ENCODE data around the gene NAP1L2. TPM values are rescaled to one million over a fixed set of nuclear protein-coding genes. Genes with fewer than 3 reads are reported as not detected.
A peak's percentile ranks its signal among the peaks of the same experiment; 100 is the strongest.
"Not testable (repeated sequence)": the region's sequence is repeated elsewhere in the genome, so short reads cannot be mapped to it uniquely, and the experiment has no call there.

NAP1L2 gene
- total RNA-seq, 1 donor from 2014 or later, result not detected

DNA sequence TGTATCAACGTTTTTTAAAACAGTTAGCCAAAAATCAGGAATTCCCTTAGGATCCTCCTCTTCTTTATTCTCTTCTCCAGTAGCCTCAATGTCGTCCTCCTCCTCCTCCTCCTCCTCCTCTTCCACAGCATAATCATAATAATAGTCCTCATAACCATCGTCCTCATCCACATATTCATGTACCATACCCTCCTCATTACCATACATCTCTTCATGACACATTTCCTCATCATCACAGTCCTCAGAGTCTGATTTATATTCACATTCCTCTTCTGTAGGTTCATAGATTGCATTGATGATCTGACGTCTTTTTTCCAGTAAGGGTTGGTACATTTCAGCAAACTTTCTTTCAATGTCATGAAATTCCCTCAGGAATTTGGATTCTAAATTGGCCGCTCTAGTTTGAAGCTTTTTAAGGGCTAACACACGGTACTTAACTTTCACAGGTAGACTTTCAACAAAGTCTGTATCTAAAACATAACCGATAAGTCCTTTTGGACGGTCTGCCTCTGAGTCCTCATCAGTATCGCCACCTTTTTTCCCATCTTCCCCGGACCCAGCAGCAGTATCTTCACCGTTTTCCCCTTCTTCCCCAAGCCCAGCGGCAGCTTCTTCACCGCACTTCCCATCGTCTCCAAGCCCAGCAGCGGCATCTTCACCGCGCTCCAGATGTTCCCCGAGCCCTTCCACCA is 771 bp downstream of the NAP1L2 start:
- no peaks in the 10 kb centered on the region for H3K36me3 Mint-ChIP-seq (ENCODE audit: unreplicated experiment)
- peaks cover 2% of the 10 kb centered on the region for H3K4me1 Mint-ChIP-seq (ENCODE audit: unreplicated experiment)
- H3K9me3 Mint-ChIP-seq (ENCODE audit: unreplicated experiment), result peaks cover 9% of the 10 kb centered on the region
- TF ChIP-seq, protein P1, sequence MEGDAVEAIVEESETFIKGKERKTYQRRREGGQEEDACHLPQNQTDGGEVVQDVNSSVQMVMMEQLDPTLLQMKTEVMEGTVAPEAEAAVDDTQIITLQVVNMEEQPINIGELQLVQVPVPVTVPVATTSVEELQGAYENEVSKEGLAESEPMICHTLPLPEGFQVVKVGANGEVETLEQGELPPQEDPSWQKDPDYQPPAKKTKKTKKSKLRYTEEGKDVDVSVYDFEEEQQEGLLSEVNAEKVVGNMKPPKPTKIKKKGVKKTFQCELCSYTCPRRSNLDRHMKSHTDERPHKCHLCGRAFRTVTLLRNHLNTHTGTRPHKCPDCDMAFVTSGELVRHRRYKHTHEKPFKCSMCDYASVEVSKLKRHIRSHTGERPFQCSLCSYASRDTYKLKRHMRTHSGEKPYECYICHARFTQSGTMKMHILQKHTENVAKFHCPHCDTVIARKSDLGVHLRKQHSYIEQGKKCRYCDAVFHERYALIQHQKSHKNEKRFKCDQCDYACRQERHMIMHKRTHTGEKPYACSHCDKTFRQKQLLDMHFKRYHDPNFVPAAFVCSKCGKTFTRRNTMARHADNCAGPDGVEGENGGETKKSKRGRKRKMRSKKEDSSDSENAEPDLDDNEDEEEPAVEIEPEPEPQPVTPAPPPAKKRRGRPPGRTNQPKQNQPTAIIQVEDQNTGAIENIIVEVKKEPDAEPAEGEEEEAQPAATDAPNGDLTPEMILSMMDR (IDR thresholded peaks at IDR 0.05), result no peak
- H3K27ac Mint-ChIP-seq (ENCODE audit: unreplicated experiment), result no peak overlapping the region
- peaks cover 10% of the 10 kb centered on the region for H3K27me3 Mint-ChIP-seq (ENCODE audit: unreplicated experiment)
- no peak for DNase-seq (ENCODE audit: extremely low spot score, unreplicated experiment)
- H3K4me3 Mint-ChIP-seq (ENCODE audit: unreplicated experiment), result peak overlapping the region; percentile 40

DNA sequence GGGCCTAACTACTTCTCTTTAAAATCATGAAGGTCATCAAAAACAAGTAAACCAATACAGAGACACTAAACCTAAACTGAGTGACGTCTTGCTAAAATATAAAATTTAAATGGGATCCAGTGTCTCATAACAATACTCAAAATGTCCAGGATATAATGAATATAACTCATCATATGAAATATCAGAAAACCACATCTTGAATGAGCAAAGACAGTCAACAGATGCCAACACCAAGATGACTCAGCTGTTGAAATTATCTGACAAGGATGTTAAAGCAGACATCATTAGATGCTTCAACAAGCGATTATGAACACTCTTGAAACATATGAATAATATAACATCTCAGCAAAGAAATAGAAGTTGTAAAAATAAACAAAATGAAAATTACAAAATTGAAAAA is 8.3 kb downstream of the NAP1L2 start:
- Mint-ChIP-seq H3K4me3 (ENCODE audit: unreplicated experiment) (no peak overlapping the region), H3K4me1 (ENCODE audit: unreplicated experiment) (no peaks in the 10 kb centered on the region), H3K27ac (ENCODE audit: unreplicated experiment) (no peak overlapping the region), H3K9me3 (ENCODE audit: unreplicated experiment) (peaks cover 17% of the 10 kb centered on the region), H3K36me3 (ENCODE audit: unreplicated experiment) (no peaks in the 10 kb centered on the region), H3K27me3 (ENCODE audit: unreplicated experiment) (no peaks in the 10 kb centered on the region)
- TF ChIP-seq, protein P1 (IDR thresholded peaks at IDR 0.05), result no peak
- DNase-seq (ENCODE audit: extremely low spot score, unreplicated experiment), result no peak

- Mint-ChIP-seq H3K27me3 (ENCODE audit: unreplicated experiment) (no peaks in the 10 kb centered on the region), H3K9me3 (ENCODE audit: unreplicated experiment) (peaks cover 37% of the 10 kb centered on the region), H3K27ac (ENCODE audit: unreplicated experiment) (no peak overlapping the region), H3K4me1 (ENCODE audit: unreplicated experiment) (no peaks in the 10 kb centered on the region), H3K36me3 (ENCODE audit: unreplicated experiment) (no peaks in the 10 kb centered on the region), H3K4me3 (ENCODE audit: unreplicated experiment) (no peak overlapping the region)
- DNase-seq (ENCODE audit: extremely low spot score, unreplicated experiment), result no peak
- TF ChIP-seq, protein P1 (IDR thresholded peaks at IDR 0.05), result no peak
Observed at GRCh38 chrX:73182502-73183114, 32.0 kb downstream of the NAP1L2 start.

DNA sequence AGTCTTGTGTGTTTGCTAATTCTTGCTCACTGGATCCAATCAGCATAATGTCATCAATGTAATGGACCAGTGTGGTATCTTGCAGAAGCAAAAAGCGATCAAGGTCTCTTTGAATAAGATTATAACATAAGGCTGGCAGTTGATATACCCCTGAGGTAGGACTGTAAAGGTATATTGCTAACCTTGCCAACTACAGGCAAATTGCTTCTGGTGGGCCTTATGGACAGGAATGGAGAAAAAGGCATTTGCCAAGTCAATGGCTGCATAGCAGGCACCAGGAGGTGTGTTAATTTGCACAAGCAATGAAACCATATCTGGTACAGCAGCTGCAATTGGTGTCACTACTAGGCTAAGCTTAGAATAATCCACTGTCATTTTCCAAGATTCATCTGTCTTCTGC is 45.7 kb downstream of the NAP1L2 start:
- DNase-seq (ENCODE audit: extremely low spot score, unreplicated experiment); H3K36me3 Mint-ChIP-seq (ENCODE audit: unreplicated experiment); H3K4me1 Mint-ChIP-seq (ENCODE audit: unreplicated experiment); H3K27ac Mint-ChIP-seq (ENCODE audit: unreplicated experiment); H3K27me3 Mint-ChIP-seq (ENCODE audit: unreplicated experiment); H3K4me3 Mint-ChIP-seq (ENCODE audit: unreplicated experiment): not testable (repeated sequence)
- H3K9me3 Mint-ChIP-seq (ENCODE audit: unreplicated experiment), result peaks cover 72% of the 10 kb centered on the region

Other genes starting within 250 kb of the NAP1L2 start
- gene PABPC1L2B, start 211.9 kb downstream of the NAP1L2 start, total RNA-seq, result not detected in 2 replicates
- not detected in 2 replicates for gene PABPC1L2A, start 135.3 kb downstream of the NAP1L2 start, total RNA-seq
- gene CDX4, start 232.2 kb upstream of the NAP1L2 start, total RNA-seq, result not detected in 2 replicates